ENCODE measurements around the gene PPIF. TPM values are rescaled to one million over a fixed set of nuclear protein-coding genes. Genes with fewer than 3 reads are reported as not detected.
A peak's percentile ranks its signal among the peaks of the same experiment; 100 is the strongest.

The PPIF gene
- total RNA-seq, 4 donors from 2014 or later = 35.7 to 57.8 (median 45.0) TPM

DNA sequence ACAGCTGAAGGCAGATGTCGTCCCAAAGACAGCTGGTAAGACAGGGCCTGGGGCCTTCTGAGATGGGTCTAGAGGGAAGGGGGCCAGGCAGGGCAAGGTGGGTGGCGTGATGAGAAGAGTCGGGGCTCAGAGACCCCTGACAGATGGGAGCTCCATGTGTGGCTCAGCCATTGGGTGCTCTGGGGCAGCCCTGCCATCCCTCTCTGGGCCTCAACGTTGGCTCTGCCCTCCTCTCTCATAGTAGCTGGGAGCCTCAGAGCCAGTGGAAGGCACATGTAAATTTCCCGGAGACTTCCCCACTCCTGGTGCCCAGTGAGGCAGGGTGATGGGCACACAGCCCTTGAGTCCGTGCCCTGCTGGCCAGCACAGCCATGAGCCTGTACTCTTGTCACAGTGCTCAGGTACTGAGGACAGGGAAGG, 1.8 kb downstream of the PPIF start:
- H3K36me3 ChIP-seq = peaks cover 0 to 46% (median 0%) of the 10 kb centered on the region in 3 donors
- no peak for DNase-seq
- H3K4me1 ChIP-seq = peaks cover 2 to 16% (median 10%) of the 10 kb centered on the region in 4 donors

DNA sequence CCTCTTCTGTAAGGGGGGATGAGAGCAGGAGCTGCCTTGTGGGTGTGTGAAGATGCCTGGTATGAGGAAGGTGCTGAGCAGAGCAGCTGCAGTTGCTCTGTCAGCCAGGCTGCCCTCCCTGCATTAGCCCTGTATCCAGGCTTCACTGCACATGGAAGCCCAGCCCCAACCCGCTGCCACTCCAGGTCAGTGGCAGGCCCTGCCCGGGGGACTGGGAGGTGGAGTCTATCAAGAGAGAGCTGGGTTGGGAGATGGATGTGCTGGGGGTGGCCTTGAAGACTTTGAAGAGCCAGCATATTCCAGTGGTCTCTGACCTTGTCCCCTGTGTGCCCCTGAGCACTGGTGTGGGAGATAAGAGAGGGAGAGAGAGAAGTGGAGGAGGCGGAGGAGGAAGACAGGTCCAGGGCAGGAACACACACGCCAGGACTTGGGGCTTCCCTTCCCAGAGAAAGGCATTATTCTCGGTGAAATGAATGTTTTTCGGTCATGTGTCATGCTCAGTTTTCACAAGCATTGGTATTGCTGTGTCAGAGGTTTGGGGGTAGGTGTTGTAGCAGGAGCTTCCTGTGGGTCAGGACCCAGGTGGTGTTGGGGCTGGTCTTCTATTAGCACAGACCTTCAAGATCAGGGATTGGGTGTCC, 2.6 kb downstream of the PPIF start:
- Histone ChIP-seq H3K9me3 (no peaks in the 10 kb centered on the region), H3K4me1 (peaks cover 2 to 16% (median 10%) of the 10 kb centered on the region in 4 donors), H3K27me3 (no peaks in the 10 kb centered on the region), H3K36me3 (peaks cover 0 to 54% (median 0%) of the 10 kb centered on the region in 3 donors), H3K27ac (no peak overlapping the region), H3K4me3 (no peak overlapping the region)
- no peak for DNase-seq
- TF ChIP-seq POLR2A (IDR thresholded peaks at IDR 0.05) = no peak
- TF ChIP-seq, protein P1, sequence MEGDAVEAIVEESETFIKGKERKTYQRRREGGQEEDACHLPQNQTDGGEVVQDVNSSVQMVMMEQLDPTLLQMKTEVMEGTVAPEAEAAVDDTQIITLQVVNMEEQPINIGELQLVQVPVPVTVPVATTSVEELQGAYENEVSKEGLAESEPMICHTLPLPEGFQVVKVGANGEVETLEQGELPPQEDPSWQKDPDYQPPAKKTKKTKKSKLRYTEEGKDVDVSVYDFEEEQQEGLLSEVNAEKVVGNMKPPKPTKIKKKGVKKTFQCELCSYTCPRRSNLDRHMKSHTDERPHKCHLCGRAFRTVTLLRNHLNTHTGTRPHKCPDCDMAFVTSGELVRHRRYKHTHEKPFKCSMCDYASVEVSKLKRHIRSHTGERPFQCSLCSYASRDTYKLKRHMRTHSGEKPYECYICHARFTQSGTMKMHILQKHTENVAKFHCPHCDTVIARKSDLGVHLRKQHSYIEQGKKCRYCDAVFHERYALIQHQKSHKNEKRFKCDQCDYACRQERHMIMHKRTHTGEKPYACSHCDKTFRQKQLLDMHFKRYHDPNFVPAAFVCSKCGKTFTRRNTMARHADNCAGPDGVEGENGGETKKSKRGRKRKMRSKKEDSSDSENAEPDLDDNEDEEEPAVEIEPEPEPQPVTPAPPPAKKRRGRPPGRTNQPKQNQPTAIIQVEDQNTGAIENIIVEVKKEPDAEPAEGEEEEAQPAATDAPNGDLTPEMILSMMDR (IDR thresholded peaks at IDR 0.05) = no peak

More for the DNA sequence above, 1.8 kb downstream of the PPIF start:
- H3K27me3 ChIP-seq = no peaks in the 10 kb centered on the region
- peak overlapping the region in 1 of 4 donors; percentile 93 for H3K27ac ChIP-seq
- peak overlapping the region in 2 of 4 donors; percentile 73 to 94 for H3K4me3 ChIP-seq
- H3K9me3 ChIP-seq = no peaks in the 10 kb centered on the region
- TF ChIP-seq, protein P1 (IDR thresholded peaks at IDR 0.05) = no peak
- TF ChIP-seq POLR2A (IDR thresholded peaks at IDR 0.05) = no peak

DNA sequence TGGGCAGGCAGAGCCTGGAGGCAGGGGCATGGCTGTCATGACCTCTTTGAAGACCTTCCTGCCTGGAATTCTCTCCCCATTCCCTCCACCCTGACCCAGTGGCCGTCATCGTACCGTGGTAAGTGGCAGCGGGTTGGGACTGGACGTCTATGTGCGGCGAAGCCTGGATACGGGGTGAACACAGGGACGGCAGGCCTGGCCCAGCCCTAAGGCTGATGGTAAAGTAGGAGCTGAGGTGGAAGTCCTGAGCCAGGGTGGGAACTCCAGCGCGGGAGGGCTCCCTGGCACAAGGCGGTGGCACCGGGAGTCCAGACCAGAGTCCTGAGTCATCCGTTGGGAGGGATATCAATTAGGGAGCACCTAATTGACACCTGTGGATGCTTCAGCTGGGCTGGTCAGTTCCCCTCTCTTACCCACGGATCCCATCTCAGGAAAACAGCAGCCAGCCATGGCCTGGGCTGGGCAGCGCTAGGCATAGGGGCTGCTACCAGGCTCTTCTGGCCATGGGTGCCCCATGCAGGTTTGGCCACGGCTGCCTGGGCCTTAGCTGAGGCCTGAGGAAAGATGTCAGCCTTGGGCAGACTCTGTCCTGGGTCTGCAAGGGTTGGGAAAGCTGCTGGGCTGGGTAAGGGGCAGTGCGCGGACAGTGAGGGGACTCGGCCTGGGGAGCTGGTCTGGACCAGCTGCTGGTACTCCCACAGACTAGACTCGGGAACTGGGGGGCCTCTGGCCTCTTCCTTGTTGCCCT, 3.3 kb downstream of the PPIF start:
- no peaks in the 10 kb centered on the region for H3K9me3 ChIP-seq
- no peak overlapping the region for H3K27ac ChIP-seq
- no peaks in the 10 kb centered on the region for H3K27me3 ChIP-seq
- H3K36me3 ChIP-seq = peaks cover 0 to 60% (median 0%) of the 10 kb centered on the region in 3 donors
- no peak overlapping the region for H3K4me3 ChIP-seq
- peaks cover 2 to 16% (median 10%) of the 10 kb centered on the region in 4 donors for H3K4me1 ChIP-seq
- no peak for DNase-seq
- no peak for TF ChIP-seq POLR2A (IDR thresholded peaks at IDR 0.05)
- TF ChIP-seq, protein P1 (IDR thresholded peaks at IDR 0.05) = no peak

DNA sequence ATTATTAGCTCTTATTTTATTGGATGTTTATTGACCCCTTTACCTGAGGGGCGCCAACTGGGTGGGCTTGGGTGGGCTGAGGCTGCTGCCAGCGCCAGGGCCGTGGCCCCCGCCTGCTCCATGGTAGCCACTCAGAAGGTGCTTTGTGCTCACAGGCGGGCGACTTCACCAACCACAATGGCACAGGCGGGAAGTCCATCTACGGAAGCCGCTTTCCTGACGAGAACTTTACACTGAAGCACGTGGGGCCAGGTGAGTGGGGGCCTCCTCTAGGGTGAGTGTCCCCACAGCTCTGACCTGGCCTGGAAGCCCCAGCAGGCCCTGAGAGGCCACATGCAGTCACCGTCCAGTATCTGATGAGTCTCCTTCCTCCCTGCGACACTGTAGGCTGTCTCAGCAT, 4.1 kb downstream of the PPIF start:
- Histone ChIP-seq H3K4me1 (peaks cover 2 to 16% (median 10%) of the 10 kb centered on the region in 4 donors), H3K36me3 (peaks cover 0 to 60% (median 0%) of the 10 kb centered on the region in 3 donors), H3K27ac (no peak overlapping the region), H3K27me3 (no peaks in the 10 kb centered on the region), H3K4me3 (no peak overlapping the region), H3K9me3 (no peaks in the 10 kb centered on the region)
- peak in 1 of 3 donors; percentile 44 for DNase-seq
- TF ChIP-seq, protein P1 (IDR thresholded peaks at IDR 0.05) = no peak
- no peak for TF ChIP-seq POLR2A (IDR thresholded peaks at IDR 0.05)

DNA sequence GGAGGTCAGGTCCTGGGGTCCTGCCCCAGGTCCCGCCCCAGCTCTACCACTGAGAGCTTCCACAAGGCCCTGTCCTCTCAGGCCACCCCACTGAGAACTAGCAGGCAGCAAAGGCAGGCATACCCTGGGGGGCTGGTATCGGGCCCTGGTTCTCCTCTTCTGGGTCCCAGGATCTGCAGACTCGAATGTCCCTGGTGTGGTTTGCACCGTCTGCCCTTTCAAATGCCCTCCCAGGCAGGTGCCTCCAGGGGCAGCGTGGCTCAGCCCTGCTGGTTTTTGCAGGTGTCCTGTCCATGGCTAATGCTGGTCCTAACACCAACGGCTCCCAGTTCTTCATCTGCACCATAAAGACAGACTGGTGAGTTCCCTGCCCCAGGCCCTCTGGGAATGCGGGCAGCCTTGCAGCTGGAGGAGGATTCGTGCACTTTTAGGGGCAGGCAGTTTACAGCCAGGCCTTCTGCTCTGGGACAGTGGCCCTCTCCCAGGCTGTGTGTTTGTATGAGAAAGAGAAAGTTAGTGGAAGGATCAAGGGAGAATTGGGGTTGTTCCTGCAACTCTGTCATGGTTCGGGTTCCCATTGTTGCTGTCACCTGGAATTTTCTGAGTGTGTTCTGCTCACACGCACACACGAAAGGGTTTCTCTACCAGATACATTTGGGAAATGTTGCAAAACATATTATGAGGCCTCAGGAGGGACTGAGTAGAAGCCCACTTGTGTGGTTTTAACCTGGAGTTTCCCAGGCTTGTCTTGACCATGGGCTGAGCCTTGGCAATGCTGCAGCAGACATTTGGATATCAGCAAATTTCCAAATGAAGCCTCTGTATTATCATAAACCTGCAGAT, 5.0 kb downstream of the PPIF start:
- Histone ChIP-seq H3K27ac (no peak overlapping the region), H3K36me3 (peaks cover 0 to 60% (median 0%) of the 10 kb centered on the region in 3 donors)
- DNase-seq = no peak

More for the DNA sequence above, 5.0 kb downstream of the PPIF start:
- no peaks in the 10 kb centered on the region for H3K27me3 ChIP-seq
- H3K9me3 ChIP-seq = no peaks in the 10 kb centered on the region
- H3K4me3 ChIP-seq = no peak overlapping the region
- TF ChIP-seq, protein P1 (IDR thresholded peaks at IDR 0.05) = no peak
- no peak for TF ChIP-seq POLR2A (IDR thresholded peaks at IDR 0.05)
- peaks cover 2 to 11% (median 7%) of the 10 kb centered on the region in 4 donors for H3K4me1 ChIP-seq
